Renal cortex interstitium (tissue), 11 donors: ENCODE data around the gene ZNF451. TPM values are rescaled to one million over a fixed set of nuclear protein-coding genes. Genes with fewer than 3 reads are reported as not detected.
"Not testable (repeated sequence)": the region's sequence is repeated elsewhere in the genome, so short reads cannot be mapped to it uniquely, and the experiment has no call there.

ENCODE experiments used
- DNase-seq, 11 donors: peaks; one replicate each; pipeline ENCODE4 v3.0.0-alpha.2; 2013; ENCODE audit warnings: low read depth in 9 of 11, low spot score in 4 of 11; ENCODE audit errors: extremely low read depth in 1 of 11
- polyA plus RNA-seq, 3 donors: library from polyadenylated mRNA; unstranded; fragments of 120-200 nt; gene quantifications; one replicate each; pipeline ENCODE4 v1.2.1, GENCODE V29; 2013; ENCODE audit not compliant: insufficient read length in 3 of 3

Gene ZNF451
- polyA plus RNA-seq, 3 donors = 31.0 to 46.6 (median 39.1) TPM

DNA sequence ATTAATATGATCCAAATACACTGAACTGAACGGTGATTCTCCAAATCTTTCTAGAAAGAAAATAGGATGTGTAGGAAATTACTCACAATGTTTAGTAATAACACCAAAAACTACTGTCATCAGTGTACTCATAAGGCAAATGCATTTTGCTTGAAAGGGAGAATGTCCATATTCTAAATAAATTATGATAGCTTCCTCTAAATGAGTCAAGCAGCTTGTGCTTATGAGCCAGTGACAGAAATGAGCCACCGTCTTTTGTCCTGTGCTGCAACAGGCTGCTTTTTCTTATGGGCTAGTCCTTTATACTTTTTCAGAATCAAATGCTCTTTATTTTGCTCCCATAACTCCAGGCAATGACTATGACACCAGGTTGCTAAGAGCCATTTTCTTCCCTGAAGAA, 4.5 kb upstream of the ZNF451 start:
- DNase-seq = no peak

DNA sequence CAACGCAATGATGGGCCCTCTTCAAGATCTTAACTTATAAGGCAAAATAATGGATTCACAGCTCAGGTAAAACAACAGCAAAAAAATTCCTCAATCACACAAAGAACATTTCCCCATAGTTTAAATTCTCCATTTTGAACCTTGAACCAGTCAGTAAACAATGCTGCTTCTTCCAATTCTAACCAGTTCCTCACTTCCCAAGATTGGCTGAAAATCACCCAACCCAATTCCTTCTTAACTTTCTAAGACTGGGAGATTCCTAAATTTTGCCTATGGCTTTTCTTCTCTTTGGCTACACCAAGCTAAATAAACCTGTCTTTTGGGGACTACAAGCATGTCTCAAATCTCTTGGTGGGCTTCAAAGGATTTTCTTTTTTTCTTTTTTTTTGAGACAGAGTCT, 3.1 kb upstream of the ZNF451 start:
- no peak for DNase-seq

DNA sequence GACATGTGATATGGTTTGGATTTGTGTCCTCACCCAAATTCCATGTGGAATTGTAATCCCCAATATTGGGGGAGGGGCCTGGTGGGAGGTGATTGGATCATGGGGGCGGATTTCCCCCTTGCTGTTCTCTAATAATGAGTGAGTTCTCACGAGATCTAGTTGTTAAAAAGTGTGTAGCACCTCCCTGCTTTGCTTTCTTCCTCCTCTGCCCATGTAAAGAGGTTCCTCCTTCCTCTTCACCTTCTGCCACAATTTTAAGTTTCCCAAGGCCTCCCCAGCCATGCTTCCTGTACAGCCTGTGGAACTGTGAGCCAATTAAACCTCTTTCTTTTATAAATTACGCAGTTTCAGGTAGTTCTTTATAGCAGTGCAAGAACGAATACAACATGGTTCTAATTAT, 2.1 kb upstream of the ZNF451 start:
- DNase-seq = no peak

DNA sequence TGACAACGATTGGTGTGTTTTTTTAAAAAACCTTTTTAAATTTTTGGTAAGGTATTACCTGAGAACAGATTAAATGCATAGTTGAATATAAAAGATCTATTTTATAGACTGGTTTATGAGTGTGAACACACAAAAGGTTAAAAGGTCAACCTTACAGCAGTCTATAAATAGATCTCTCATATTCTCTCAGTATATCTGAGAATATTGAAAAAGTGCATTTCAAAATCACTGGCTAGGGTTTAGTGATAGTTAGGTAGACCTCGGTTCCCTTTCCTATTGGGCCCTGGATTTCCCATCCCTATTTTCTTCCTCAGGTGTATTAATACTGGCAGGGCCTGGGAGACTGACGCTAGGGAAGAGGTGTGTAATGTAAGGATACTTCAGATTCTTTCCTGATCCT, 723 bp upstream of the ZNF451 start:
- no peak for DNase-seq

DNA sequence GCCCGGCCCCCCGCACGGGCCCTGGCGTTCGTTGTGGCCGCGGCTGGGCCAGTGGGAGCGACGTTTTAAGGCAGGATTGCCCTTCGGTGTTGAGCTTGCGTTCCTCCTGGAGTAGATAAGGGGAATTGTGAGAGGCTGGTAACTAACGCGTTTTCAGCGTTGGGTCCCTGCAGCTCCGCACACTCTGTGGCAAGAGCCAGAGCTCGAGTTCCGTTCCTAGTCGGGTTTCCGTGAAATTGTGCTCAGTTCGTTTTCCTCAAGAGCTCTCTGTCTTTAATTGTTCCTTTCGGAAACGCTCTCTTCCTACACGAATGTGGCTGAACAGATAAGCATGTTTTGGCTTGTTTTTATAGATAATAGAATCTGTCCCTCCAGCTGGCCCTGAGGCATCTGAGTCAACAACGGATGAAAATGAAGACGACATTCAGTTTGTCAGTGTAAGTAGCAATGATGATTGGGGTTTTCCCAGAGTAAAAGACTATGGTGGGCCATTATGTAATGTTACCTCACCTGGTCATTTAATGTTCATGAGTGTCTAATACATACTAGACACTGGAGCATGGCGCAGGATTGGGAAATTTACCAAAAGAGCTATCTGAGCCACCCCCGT, 575 bp downstream of the ZNF451 start:
- not testable (repeated sequence) for DNase-seq

DNA sequence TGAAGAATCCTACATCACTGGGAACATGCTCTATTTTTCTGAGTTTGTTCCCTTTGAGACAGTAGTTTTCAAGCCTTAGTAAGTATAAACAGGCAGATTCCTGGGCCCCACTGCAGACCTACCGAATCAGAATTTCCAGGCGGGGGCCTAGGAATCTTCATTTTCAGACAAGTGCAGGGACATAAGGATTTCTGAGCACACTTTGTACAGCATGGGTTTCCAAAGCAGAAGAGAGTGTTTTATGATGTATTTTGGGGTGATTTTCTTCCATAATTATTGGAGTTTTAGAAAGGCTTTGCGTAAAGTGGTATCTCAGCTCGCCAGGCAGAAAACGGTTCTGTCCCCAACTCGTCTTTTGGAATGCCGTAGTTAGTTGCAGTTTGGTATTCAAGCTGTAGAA, 1.4 kb downstream of the ZNF451 start:
- DNase-seq = not testable (repeated sequence)

DNA sequence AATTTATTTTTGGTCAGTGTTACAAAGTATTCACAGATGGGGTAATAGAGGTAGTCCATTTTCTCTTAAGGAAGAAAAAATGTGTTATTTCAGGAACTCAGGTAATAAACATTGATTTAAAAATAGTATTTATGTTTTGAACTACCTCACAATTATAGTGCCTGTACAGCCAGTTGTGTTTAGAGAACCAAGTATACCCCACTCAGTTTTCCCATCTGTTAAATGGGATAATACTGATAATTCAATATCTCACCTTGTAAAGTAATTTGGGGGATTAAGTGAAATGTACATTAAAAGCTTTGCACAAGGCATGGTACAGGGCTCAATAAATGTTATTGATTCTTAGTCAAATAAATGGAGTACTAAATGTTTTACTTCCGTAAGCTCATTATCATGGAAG, 4.7 kb downstream of the ZNF451 start:
- no peak for DNase-seq

DNA sequence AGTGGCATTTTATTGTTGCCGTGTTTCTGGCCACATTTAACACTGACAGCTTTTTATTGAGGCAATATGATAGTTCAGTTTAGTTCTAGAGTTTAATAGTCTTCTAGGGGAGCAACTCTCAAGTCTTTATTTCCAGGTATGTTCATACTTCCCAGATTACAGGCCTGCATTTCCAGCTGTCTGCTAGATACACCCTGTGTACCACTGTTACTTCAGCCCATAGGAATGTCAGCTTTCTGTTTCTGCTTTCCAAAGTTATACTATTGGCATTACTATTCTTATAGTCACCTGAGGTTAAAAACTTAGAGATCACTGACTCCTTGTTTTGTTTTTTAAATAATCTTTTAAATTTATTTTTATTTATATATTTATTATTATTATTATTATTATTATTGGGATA, 7.6 kb downstream of the ZNF451 start:
- no peak for DNase-seq

DNA sequence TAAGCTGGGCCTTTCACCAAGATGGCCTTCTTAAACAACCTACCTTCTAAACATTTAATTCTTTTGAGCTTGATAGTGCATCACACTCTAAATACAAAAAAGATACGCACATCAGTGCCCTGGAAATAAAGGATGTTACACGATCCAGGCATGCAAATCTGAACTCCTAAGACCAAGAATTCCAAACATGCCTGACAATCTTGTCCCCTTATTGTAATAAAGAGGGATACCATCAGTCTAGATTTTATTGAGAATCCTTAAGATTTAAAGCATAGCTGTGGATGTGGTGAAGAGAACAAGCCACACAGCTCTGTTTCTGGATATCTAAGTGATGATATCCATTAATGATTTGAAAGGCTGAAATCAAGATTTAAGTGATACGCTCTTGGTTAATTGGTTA, 13.0 kb downstream of the ZNF451 start:
- DNase-seq = no peak

DNA sequence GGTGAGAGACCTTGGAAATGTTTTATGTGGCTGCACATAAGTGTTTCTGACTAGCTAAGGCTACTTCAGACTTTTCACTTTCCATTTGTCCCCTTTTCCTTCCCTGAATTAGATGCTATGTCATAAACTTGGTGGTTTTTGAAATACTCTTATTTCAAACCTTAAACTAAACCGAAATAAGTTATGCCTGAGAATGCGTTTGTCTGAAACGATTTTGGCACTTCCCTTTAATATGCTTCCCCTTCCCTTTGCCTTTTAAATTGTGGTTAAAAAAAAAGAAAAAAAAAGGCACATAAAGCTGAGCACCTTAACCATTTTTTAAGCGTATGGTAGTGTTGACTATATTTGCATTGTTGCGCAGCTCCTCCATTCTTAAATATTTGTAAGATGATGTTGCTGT, 14.3 kb downstream of the ZNF451 start:
- DNase-seq = no peak

DNA sequence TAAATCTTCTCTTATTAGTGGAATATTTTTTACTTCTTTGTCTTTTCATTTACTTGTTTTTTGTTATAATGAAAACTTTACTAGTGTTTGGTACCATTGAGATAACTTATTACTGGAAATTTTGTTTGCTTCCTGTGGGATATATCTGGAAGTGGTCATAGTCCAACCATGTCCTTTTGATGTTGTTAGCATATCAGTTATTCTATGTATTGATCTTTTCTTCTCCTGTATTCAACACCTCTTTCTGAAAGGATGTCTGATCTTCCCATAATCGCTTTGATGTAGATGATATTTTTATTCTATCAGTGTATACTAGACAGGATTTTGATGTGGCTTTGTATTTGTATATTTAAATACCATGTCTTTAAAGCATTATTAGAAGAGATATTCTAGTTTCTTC, 17.0 kb downstream of the ZNF451 start:
- no peak for DNase-seq

DNA sequence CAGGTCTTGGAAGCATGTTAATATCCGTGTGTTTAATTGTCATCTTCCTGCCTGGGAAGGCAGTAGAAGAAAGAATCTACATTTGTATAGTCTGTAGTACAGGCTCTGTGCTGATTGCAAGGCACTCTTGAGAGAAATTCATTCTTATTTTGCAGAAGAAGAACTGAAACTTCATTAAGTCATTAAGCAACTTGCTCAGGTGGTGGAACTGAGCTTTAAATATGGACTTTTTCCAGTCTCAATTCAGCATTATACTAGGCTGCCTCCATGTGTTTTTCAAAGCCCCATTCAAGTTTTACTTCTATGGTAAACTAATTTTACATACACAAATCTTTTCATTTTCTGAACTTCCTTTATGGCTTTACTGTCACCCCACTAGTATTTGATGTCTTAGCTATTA, 18.7 kb downstream of the ZNF451 start:
- no peak for DNase-seq

DNA sequence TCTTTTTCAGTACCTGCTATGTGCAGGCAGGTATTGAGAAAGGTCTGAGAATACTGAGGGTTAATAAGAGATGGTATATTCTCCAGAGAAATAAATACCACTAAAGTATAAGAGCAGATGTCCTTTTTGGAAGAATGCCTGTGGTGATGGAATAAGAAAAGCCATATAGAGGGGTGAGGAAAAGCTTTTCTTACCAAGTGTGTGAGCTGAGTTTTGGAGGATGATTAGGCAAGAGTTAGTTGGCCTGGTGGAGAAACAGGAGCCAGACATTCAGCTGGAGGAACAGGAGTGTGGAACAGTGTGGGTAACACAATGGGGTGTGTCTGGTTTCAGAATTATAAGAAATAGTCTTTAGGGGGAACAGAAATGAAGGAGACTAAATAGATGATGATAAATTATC, 19.9 kb downstream of the ZNF451 start:
- no peak for DNase-seq

DNA sequence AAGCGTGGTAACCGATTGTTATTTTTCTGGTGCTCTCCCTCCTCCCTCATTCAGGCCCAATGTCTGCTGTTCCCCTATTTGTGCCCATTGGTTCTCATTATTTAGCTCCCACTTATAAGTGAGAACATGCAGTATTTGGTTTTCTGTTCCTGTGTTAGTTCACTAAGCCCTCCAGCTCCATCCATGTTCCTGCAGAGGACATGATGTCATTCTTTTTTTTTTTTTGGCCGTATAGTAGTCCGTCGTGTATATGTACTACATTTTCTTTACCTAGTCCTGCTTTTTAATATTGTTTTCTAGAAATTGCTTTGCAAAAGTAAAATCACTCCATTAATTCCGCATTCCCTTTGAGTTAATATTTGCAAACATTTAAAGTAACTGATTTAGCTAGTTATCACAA, 23.1 kb downstream of the ZNF451 start:
- no peak for DNase-seq

DNA sequence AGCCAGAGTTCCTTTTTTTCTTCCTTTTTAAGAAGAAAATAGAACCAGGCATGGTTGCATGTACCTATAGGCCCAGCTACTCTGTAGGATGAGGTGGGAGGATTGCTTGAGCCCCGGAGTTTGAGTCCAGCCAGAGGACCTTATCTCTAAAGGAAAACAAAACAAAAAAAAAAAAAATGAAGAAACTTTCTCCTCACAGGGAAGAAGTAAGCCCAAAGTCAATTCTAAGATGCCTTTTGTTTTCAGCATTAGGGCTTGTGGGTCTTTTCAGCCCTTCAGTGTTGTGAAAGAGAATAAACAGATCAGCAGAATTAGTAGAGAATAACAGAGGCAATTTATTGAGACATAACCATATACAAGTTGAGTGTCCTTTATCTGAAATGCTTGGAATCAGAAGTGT, 26.8 kb downstream of the ZNF451 start:
- DNase-seq = no peak

DNA sequence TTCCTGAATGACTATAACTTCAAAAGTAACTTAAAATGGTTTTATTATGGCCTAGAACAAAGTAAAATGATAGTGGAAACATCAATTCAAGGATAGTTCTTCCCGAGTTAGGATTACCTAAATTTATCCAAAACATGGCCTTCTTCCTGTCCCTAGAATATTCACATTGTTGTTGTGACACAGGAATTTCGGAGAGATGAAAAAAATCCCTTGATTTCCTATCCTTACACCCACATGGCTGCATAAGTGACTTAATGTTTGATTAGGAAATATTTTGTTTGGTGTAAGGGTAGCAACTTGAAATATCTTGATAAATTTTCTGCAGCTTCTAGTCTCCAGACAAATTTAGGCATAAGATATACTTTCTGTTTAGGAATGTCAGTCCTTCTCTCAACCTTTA, 27.8 kb downstream of the ZNF451 start:
- no peak for DNase-seq

DNA sequence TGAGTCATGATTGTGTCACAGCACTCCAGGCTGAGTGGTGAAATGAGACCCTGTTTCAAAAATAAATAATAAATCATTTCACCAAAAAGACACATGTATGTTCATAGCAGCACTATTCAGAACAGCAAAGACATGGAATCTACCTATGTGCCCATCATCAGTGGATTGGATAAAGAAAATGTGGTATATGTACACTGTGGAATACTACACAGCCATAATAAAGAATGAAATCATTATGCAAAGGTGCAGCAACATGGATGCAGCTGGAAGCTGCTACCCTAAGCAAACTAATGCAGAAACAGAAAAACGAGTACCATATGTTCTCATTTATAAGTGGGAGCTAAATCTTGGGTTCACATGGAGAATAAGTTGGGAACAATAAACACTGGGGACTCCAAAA, 33.1 kb downstream of the ZNF451 start:
- DNase-seq = no peak

DNA sequence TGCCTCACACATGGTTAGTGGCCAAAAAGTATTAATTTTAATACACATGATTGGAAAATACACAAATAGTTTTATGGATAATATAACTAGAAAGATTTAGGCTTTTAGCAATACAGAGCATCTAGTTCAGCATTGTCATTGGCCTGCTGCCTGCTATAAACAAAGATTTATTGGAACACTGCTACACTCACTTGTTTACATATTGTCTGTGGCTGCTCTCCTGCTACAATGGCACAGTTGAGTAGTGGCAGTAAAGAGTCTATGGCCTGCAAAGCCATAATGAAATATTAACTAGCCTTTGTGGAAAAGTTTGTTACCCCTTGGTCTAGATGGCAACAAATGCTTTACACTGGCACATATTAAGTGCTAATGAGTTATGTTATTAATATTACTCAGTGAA, 37.8 kb downstream of the ZNF451 start:
- DNase-seq = no peak

DNA sequence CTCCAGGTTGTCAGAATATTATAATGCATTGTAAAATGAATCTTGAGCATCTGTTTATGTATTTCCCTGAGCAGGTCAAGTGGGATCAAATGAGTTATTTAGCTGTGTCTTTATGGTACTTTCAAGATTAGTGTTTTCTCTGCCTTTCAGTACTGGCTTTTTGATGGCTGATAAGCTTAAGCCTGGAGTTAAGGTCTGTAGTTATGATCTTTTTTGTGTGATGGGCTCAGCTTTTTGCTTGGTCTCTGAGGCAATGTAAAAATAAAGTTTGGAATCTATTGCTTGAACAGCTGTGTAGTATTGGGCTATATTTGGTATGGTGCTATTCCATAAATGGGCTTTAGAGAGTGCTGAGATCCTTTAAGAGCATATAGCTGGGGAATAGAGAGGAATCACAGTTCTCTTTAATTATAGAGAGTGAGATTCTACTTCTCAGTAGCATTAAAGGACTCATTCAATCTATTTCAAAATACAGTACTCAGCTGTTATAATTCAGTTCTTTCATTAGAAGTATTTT, 40.7 kb downstream of the ZNF451 start:
- DNase-seq = no peak

DNA sequence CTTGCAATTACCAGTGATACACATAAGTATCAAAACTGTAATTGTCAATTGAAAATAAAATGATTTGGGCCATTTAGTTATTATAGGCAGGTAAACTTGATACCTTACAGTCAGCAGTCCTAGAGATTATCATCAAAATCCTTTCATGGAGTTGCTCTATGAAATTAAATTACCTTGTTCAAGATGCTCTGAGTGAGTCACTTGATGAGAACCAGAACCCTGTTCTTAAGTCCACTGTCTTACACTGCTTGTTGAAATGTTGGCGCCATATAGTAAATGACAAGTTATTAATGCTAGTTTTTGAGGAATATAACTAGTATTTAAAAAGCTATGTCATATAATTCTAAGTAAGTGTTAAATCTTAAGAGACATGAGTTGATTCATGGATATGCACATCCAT, 45.0 kb downstream of the ZNF451 start:
- no peak for DNase-seq

DNA sequence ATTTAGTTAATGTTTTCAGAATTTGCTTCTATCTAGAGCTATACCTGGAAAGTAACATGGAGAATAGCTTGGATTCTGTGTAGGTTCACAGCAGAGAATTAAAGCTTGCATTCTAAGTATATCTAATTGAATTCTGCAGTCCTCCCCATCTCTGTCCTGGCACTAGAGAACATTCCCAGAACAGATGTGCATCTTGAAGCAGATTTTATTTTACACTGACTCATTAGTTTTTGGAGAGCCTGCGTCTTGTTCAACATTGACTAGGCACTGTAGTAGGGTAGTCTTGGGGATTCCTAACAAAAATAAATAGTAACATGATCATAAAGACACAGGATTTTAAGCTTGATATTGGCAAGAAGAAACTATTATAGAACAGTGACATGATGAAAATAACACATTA, 45.9 kb downstream of the ZNF451 start:
- DNase-seq = no peak

DNA sequence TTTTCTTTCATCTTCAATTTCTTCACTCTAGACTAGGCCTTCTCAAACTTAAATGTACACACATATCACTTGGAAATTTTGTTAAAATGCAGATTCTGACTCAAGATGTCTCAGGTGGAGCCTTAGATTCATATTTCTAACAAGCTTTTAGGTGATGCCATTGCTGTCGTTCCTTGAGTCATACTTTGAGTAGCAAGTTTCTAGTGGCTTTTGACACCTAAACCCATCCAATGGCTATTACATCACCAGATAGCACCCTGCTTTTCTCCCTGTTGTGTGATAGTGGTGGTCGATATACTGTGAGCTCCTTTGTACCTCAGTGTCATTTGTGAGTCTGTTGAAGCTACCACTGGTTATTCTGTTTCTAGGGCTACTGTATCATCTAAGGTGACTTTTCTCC, 47.4 kb downstream of the ZNF451 start:
- DNase-seq = no peak
